ENCODE data around the gene WWC1.

The WWC1 gene

GRCh38 chr5:168314735-168315411 lies 23.4 kb downstream of the WWC1 start:
- peak; percentile 52 for DNase-seq (ENCODE audit: extremely low read depth, low read depth)
- no peak overlapping the region for H3K4me3 ChIP-seq (replicated peaks; ENCODE audit: low read depth, low read length)
- no peak for TF ChIP-seq CTCF (IDR thresholded peaks at IDR 0.05; ENCODE audit: low read depth, low read length, missing control alignments)

DNA sequence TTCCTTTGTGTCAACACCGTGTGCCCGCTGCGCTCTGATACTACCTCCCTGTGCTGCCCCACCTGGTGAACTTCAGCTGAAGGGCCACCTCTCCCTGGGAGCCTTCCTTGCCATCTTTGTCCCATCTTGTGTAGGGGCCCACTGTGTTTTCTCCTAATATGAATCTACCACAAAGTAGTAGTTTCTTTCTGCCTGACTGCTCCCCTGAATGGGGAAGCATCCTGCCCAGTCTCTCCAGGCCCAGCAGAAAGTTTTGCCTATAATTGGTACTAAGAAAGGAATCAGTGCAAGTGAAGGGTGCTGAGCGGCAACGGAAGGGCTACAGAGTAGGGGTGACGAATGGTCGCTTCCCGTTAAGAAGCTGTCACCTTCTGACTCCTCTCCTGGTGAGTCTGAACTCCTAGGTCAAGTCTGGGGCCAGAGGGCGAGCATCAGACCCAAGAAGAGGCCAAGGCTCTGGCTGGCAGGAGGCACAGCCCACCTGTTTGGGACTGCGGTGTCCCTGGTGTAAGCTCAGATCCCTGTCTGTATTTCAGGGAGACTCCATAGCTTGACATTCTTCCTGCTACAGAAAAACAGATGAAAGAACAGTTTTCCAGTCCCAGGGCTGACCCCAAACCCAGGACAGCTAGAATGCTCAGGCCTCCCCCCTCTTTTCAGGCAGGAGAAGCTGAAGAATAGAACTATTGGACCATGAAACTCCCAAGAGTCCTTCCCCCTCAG lies 24.1 kb downstream of the WWC1 start:
- DNase-seq (ENCODE audit: extremely low read depth, low read depth): no peak
- TF ChIP-seq CTCF (IDR thresholded peaks at IDR 0.05; ENCODE audit: low read depth, low read length, missing control alignments): no peak
- H3K4me3 ChIP-seq (replicated peaks; ENCODE audit: low read depth, low read length): no peak overlapping the region

DNA sequence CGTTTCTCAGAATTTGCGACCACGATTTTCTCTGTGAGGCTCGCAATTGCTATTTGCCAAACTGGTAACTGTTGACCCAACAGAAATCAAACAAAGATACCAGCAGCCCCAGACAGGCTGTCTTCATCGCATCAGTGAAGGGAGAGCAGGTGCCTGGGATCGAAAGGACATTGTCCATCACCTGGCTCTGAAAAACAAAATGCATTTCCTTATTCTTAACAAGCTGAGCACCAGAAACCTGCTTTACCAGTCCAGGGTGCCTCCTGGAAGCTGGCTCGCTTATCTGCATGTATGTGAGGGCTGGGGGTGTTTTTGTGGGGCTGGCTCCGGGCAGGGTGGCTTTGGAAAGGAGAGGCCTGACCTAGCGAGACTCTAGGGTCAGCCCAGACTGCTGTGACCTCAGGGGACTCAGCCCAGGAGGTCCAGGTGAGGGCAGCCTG lies 24.7 kb downstream of the WWC1 start:
- no peak for TF ChIP-seq CTCF (IDR thresholded peaks at IDR 0.05; ENCODE audit: low read depth, low read length, missing control alignments)
- DNase-seq (ENCODE audit: extremely low read depth, low read depth): no peak
- no peak overlapping the region for H3K4me3 ChIP-seq (replicated peaks; ENCODE audit: low read depth, low read length)

DNA sequence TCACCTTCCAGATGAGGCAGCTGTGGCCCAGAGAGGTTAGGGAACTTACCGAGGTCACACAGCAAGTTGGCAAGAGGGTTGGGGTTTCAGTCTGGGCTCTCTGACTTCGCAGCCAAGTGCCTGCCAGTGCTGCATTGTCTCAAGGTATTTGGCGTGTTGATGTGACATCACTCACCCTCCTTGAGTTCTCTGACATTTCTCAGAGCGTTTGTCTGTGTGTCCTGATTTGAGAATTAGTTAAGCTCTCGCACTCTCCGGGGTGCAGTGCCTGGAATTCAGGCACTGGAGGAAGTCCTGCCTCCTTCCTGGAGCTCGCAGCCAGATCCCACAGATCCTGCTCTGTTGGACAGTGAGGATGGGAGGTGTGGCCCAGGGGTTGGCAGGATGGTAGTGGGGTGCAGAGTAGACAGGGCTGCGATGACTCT lies 25.7 kb downstream of the WWC1 start:
- DNase-seq (ENCODE audit: extremely low read depth, low read depth): no peak
- no peak overlapping the region for H3K4me3 ChIP-seq (replicated peaks; ENCODE audit: low read depth, low read length)
- no peak for TF ChIP-seq CTCF (IDR thresholded peaks at IDR 0.05; ENCODE audit: low read depth, low read length, missing control alignments)

- DNase-seq (ENCODE audit: extremely low read depth, low read depth): peak; percentile 90
- H3K4me3 ChIP-seq (replicated peaks; ENCODE audit: low read depth, low read length): no peak overlapping the region
- TF ChIP-seq CTCF (IDR thresholded peaks at IDR 0.05; ENCODE audit: low read depth, low read length, missing control alignments): no peak
Observed at GRCh38 chr5:168317521-168318147, 26.2 kb downstream of the WWC1 start.

DNA sequence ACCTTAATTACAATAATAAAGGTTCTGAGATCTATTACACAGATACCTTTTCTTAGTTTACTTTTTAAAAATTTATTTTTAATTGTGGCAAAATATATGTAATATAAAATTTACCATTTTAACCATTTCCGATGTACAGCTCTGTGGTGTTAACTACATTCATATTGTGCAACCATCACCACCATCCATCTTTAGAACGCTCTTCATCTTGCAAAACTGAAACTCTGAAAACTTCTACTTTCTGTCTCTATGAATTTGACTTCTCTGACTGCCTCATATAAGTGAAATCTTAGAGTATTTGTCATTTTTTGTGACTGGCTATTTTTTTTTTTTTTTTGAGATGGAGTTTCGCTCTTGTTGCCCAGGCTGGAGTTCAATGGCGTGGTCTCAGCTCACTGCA lies 26.8 kb downstream of the WWC1 start:
- no peak for TF ChIP-seq CTCF (IDR thresholded peaks at IDR 0.05; ENCODE audit: low read depth, low read length, missing control alignments)
- H3K4me3 ChIP-seq (replicated peaks; ENCODE audit: low read depth, low read length): no peak overlapping the region
- DNase-seq (ENCODE audit: extremely low read depth, low read depth): no peak

Data from HFF-Myc (cell line).